Parathyroid adenoma (tissue), 2 donors: Measurements from ENCODE around the gene OR5AR1.
"Not testable (repeated sequence)": the region's sequence is repeated elsewhere in the genome, so short reads cannot be mapped to it uniquely, and the experiment has no call there.

ENCODE experiments used
- H2AFZ ChIP-seq: fragments of 300-600 bp; sonication (generic); one replicate; pipeline ENCODE4 v1.7.0; 2017; ENCODE audit warnings: antibody characterized with exemption, mild to moderate bottlenecking
- H3K27ac ChIP-seq: fragments of 300-600 bp; sonication (generic); one replicate; pipeline ENCODE4 v1.7.0; 2017
- H3K27me3 ChIP-seq: fragments of 300-600 bp; sonication (generic); one replicate; pipeline ENCODE4 v1.7.0; 2017; ENCODE audit warnings: low read length; ENCODE audit not compliant: control insufficient read depth, insufficient read depth
- H3K36me3 ChIP-seq: fragments of 300-600 bp; sonication (generic); one replicate; pipeline ENCODE4 v1.7.0; 2017; ENCODE audit warnings: low read length; ENCODE audit not compliant: control insufficient read depth, insufficient read depth
- H3K4me1 ChIP-seq: fragments of 300-600 bp; sonication (generic); one replicate; pipeline ENCODE4 v1.7.0; 2017; ENCODE audit warnings: control low read depth
- H3K4me2 ChIP-seq: fragments of 300-600 bp; sonication (generic); one replicate; pipeline ENCODE4 v1.7.0; 2017; ENCODE audit warnings: low read length
- H3K4me3 ChIP-seq: fragments of 300-600 bp; sonication (generic); one replicate; pipeline ENCODE4 v1.7.0; 2017; ENCODE audit warnings: low read depth, low read length
- H3K79me2 ChIP-seq: fragments of 300-600 bp; sonication (generic); one replicate; pipeline ENCODE4 v1.7.0; 2017; ENCODE audit warnings: control low read depth
- H3K9ac ChIP-seq: fragments of 300-600 bp; sonication (generic); one replicate; pipeline ENCODE4 v1.7.0; 2017; ENCODE audit warnings: mild to moderate bottlenecking
- H3K9me3 ChIP-seq: fragments of 300-600 bp; sonication (generic); one replicate; pipeline ENCODE4 v1.7.0; 2017; ENCODE audit warnings: low read length; ENCODE audit not compliant: control insufficient read depth
- TF ChIP-seq, protein P1 (sequence below): fragments of 300-600 bp; sonication (generic); IDR thresholded peaks from one replicate; pipeline ENCODE4 v1.7.0; 2017; ENCODE audit warnings: antibody characterized with exemption, mild to moderate bottlenecking
- donor health status: primary hyperparathyroidism.

OR5AR1 gene

DNA sequence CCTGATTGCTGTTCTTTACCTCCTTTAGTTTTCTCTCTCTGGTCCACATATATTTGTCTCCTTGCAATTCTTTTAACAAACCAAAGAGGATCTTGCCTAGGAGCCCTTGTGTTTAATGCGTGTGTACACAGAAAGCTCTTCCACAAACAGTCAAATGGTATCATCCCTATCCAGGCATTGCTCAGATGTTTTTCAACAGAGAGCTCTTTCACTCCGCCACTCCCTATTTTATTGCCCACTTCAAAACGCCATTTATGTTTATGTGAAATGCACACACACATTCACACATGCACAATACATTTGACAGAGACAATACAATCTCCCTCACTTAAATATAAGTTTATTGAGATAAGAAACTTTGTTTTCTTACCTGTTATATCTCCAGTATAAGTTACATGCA, 26.0 kb upstream of the OR5AR1 start:
- no peak overlapping the region for H3K4me2 ChIP-seq
- H3K36me3 ChIP-seq = no peaks in the 10 kb centered on the region
- no peak overlapping the region for H3K9ac ChIP-seq
- no peaks in the 10 kb centered on the region for H3K4me1 ChIP-seq
- H3K9me3 ChIP-seq = no peaks in the 10 kb centered on the region
- no peak overlapping the region for H3K27ac ChIP-seq
- no peak overlapping the region for H2AFZ ChIP-seq
- no peak overlapping the region for H3K4me3 ChIP-seq
- no peaks in the 10 kb centered on the region for H3K79me2 ChIP-seq
- H3K27me3 ChIP-seq = no peaks in the 10 kb centered on the region
- TF ChIP-seq, protein P1, sequence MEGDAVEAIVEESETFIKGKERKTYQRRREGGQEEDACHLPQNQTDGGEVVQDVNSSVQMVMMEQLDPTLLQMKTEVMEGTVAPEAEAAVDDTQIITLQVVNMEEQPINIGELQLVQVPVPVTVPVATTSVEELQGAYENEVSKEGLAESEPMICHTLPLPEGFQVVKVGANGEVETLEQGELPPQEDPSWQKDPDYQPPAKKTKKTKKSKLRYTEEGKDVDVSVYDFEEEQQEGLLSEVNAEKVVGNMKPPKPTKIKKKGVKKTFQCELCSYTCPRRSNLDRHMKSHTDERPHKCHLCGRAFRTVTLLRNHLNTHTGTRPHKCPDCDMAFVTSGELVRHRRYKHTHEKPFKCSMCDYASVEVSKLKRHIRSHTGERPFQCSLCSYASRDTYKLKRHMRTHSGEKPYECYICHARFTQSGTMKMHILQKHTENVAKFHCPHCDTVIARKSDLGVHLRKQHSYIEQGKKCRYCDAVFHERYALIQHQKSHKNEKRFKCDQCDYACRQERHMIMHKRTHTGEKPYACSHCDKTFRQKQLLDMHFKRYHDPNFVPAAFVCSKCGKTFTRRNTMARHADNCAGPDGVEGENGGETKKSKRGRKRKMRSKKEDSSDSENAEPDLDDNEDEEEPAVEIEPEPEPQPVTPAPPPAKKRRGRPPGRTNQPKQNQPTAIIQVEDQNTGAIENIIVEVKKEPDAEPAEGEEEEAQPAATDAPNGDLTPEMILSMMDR = no peak

DNA sequence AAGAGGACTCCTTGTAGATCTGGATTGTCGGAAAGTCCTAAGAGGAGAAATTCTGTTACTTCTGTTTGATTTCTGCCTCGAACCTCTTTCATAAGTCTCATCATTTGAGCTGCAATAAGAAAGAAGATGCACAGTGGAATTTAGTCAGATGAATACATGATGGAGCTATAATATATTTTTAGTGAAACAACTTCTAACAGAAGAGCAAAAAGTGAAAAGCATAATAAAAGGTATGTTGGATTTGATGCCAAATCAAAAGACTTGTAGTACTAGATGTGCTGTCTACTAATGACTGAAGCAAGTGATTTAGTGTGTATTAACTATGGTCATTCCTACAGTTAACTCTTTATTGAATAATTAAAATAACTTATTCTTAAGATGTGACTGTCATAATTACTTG, 21.1 kb upstream of the OR5AR1 start, which contains the start of gene OR5AP2:
Gene OR5AP2, minus strand, starts transcription at position 101 of the 400 bp plus-strand sequence. Its CDS starts 0 bp downstream, at position 101.
- Histone ChIP-seq H3K36me3 (no peaks in the 10 kb centered on the region), H3K4me1 (no peaks in the 10 kb centered on the region), H3K4me3 (no peak within 1 kb of the TSS), H3K27ac (no peak within 1 kb of the TSS), H3K4me2 (no peak within 1 kb of the TSS), H3K9me3 (no peaks in the 10 kb centered on the region), H3K9ac (no peak within 1 kb of the TSS), H2AFZ (no peak within 1 kb of the TSS), H3K27me3 (no peaks in the 10 kb centered on the region), H3K79me2 (no peaks in the 10 kb centered on the region)
- TF ChIP-seq, protein P1 = no peak

DNA sequence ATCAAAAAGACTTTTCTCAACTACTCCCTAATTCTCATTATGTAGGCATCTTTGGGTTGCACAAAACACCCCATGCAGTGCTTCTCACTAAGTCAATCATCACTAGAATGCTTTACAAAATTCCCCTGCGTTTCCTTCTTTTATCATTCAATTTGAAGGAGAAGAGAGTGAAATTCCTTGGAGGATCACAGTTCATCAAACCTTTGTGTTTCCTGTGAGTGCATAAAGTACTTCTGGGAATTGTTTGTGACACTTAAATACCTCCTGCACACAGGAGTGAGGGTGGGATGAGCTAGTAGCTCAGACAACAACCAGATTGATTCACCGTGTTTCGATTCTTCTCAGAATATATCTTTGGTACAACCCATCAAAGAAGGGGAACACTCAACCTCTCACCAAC, 3.7 kb upstream of the OR5AR1 start:
- Histone ChIP-seq H3K27me3 (no peaks in the 10 kb centered on the region), H3K9ac (no peak overlapping the region), H3K36me3 (no peaks in the 10 kb centered on the region), H2AFZ (no peak overlapping the region), H3K79me2 (no peaks in the 10 kb centered on the region), H3K4me3 (no peak overlapping the region), H3K4me1 (no peaks in the 10 kb centered on the region), H3K27ac (no peak overlapping the region), H3K9me3 (no peaks in the 10 kb centered on the region), H3K4me2 (no peak overlapping the region)
- TF ChIP-seq, protein P1 = no peak

DNA sequence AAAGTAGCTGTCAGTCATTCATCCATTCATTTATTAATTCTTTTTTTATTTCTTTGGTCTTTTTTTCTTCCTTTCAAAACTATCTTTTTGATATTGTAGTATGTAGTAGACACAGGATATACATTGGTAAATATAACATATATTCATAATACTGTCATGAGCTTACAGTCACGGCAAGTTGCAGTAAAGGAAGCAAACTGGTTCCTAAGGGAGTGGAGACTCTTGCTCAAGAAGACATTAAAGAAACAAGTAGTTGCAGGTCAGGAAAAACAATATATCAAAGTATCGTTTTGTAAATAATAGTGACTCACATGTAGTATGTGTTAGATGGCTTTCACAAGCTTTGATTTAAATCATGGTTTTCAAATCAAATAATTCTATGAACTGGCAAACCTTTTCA, 7.5 kb downstream of the OR5AR1 start:
- no peaks in the 10 kb centered on the region for H3K36me3 ChIP-seq
- TF ChIP-seq, protein P1 = no peak
- H3K4me3 ChIP-seq = no peak overlapping the region
- no peak overlapping the region for H3K27ac ChIP-seq
- H3K4me1 ChIP-seq = no peaks in the 10 kb centered on the region
- no peaks in the 10 kb centered on the region for H3K9me3 ChIP-seq
- no peaks in the 10 kb centered on the region for H3K79me2 ChIP-seq
- no peaks in the 10 kb centered on the region for H3K27me3 ChIP-seq
- H3K4me2 ChIP-seq = no peak overlapping the region
- no peak overlapping the region for H3K9ac ChIP-seq
- H2AFZ ChIP-seq = no peak overlapping the region

DNA sequence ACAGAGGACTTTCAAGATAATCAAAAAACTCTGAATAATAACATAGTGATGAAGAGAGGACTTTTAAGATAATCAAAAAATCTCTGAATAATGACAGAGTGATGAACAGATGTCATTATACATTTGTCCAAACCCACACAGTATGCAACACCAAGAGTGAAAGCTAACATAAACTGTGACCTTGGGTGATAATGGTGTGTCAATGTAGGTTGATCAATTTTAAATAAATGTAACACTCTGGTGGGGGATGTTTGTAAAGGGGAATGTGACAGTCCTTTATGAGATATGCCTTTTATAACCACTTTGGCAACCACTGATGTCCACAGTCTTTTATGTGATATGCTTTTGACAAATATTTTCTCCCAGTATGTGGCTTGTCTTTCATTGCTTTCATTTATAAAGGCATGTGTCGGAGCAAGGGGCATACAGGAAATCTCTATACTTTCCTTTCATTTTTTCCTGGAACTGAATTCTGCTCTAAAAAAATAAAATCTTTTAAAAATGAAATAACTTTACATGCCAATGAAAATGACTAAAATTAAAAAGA, 25.1 kb downstream of the OR5AR1 start:
- Histone ChIP-seq H3K4me1 (no peaks in the 10 kb centered on the region), H3K4me2 (no peak overlapping the region), H3K36me3 (no peaks in the 10 kb centered on the region), H3K27me3 (no peaks in the 10 kb centered on the region), H2AFZ (no peak overlapping the region), H3K79me2 (no peaks in the 10 kb centered on the region), H3K9ac (no peak overlapping the region), H3K4me3 (no peak overlapping the region), H3K9me3 (no peaks in the 10 kb centered on the region), H3K27ac (no peak overlapping the region)
- TF ChIP-seq, protein P1 = no peak

DNA sequence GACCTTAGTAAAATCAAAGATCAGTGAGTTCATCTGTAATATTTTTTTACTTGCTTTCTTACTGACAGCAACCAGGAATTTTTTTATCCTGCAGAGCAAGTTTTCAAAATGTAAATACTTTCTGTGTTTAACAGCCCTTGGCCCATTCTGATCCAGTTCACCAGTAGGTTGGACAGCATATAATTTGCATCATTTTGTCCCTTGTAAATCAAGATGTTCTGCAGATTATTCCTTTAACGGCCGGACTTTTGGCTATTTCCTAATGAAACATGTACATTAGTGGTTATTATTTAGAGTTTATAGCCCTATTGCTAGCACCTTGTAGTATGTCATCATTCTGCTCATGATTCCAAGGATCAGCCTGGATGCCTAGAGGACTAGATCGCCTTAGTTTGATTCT, 27.7 kb downstream of the OR5AR1 start:
- not testable (repeated sequence) for H3K4me2 ChIP-seq, H3K79me2 ChIP-seq, H3K4me1 ChIP-seq, H3K9me3 ChIP-seq, H3K27ac ChIP-seq, H3K36me3 ChIP-seq, H3K4me3 ChIP-seq, H2AFZ ChIP-seq, H3K27me3 ChIP-seq, H3K9ac ChIP-seq
